GM23338 (cell line): ENCODE results near the gene ANO10. TPM values are rescaled to one million over a fixed set of nuclear protein-coding genes. Genes with fewer than 3 reads are reported as not detected.

Source experiments
- ATAC-seq: fragments of 200-7000 bp; cut with Tn5 transposase; 3 replicates; pipeline ENCODE4 v1.9.1; 2020
- DNase-seq: peaks from one replicate; pipeline ENCODE4 v3.0.0-alpha.2; 2015; ENCODE audit warnings: low spot score
- H2AFZ ChIP-seq: fragments of 200-600 bp; sonication (generic); 2 replicates; pipeline ENCODE4 v1.8.0; 2016; ENCODE audit warnings: antibody characterized with exemption, mild to moderate bottlenecking, moderate library complexity
- H3F3A ChIP-seq: fragments of 200-600 bp; sonication (generic); replicated peaks from 2 replicates; pipeline ENCODE4 v1.8.0; 2017; ENCODE audit warnings: antibody characterized with exemption, mixed run types, low read depth
- H3K27ac ChIP-seq: fragments of 200-600 bp; sonication (generic); 2 replicates; pipeline ENCODE4 v1.6.1; 2016; ENCODE audit warnings: low read depth
- H3K27me3 ChIP-seq: fragments of 200-600 bp; sonication (generic); 2 replicates; pipeline ENCODE4 v1.8.0; 2016; ENCODE audit warnings: mild to moderate bottlenecking, mixed run types, moderate library complexity; ENCODE audit not compliant: insufficient read depth
- H3K36me3 ChIP-seq: fragments of 200-600 bp; sonication (generic); 2 replicates; pipeline ENCODE4 v1.8.0; 2016; ENCODE audit warnings: mild to moderate bottlenecking; ENCODE audit not compliant: insufficient read depth
- H3K4me1 ChIP-seq: fragments of 200-600 bp; sonication (generic); 2 replicates; pipeline ENCODE4 v1.8.0; 2016; ENCODE audit warnings: mild to moderate bottlenecking, moderate library complexity; ENCODE audit not compliant: insufficient read depth
- H3K4me2 ChIP-seq: fragments of 200-600 bp; sonication (generic); 2 replicates; pipeline ENCODE4 v1.7.1; 2017; ENCODE audit warnings: mixed run types
- H3K4me3 ChIP-seq: fragments of 200-600 bp; sonication (generic); 2 replicates; pipeline ENCODE4 v1.6.1; 2016; ENCODE audit warnings: mixed run types
- H3K79me2 ChIP-seq: fragments of 200-600 bp; sonication (generic); replicated peaks from 2 replicates; pipeline ENCODE4 v1.8.0; 2017; ENCODE audit warnings: mild to moderate bottlenecking; ENCODE audit not compliant: insufficient read depth
- H3K9me2 ChIP-seq: fragments of 200-600 bp; sonication (generic); 2 replicates; pipeline ENCODE4 v1.8.0; 2017; ENCODE audit not compliant: insufficient read depth
- H4K20me1 ChIP-seq: fragments of 200-600 bp; sonication (generic); replicated peaks from 2 replicates; pipeline ENCODE4 v1.8.0; 2017; ENCODE audit warnings: mild to moderate bottlenecking; ENCODE audit not compliant: insufficient read depth
- H3K27ac Mint-ChIP-seq: 2 replicates; pipeline ENCODE4 v1.8.0; 2020; ENCODE audit warnings: inconsistent platforms, mild to moderate bottlenecking, moderate library complexity, mixed read lengths
- H3K27me3 Mint-ChIP-seq: 3 replicates; pipeline ENCODE4 v1.8.0; 2022; ENCODE audit warnings: low read depth, mild to moderate bottlenecking, moderate library complexity, mixed read lengths, inconsistent platforms; ENCODE audit not compliant: insufficient read depth, poor library complexity
- H3K36me3 Mint-ChIP-seq: 3 replicates; pipeline ENCODE4 v1.8.0; 2021; ENCODE audit warnings: low read depth, mild to moderate bottlenecking, inconsistent platforms, moderate library complexity, mixed read lengths
- H3K4me1 Mint-ChIP-seq: 3 replicates; pipeline ENCODE4 v1.8.0; 2020; ENCODE audit warnings: mild to moderate bottlenecking, inconsistent platforms, mixed read lengths
- H3K4me3 Mint-ChIP-seq: 3 replicates; pipeline ENCODE4 v1.8.0; 2021; ENCODE audit warnings: moderate library complexity, mild to moderate bottlenecking, inconsistent platforms, mixed read lengths
- H3K9me3 Mint-ChIP-seq: 3 replicates; pipeline ENCODE4 v1.8.0; 2020; ENCODE audit warnings: moderate library complexity, mild to moderate bottlenecking, inconsistent platforms, mixed read lengths
- CREB1 ChIP-seq: fragments of 250-450 bp; sonication (Bioruptor Pico); IDR thresholded peaks from 2 replicates; pipeline ENCODE4 v1.5.0; 2020; ENCODE audit warnings: low read depth, mild to moderate bottlenecking, moderate library complexity
- EZH2 ChIP-seq: fragments of 200-600 bp; sonication (generic); IDR thresholded peaks from one replicate; pipeline ENCODE4 v1.8.0; 2017; ENCODE audit warnings: antibody characterized with exemption, mild to moderate bottlenecking, low read depth; ENCODE audit not compliant: unreplicated experiment
- NANOG ChIP-seq: IDR thresholded peaks from 2 replicates; pipeline ENCODE4 v1.6.1; 2016; ENCODE audit warnings: antibody characterized with exemption, borderline replicate concordance
- POLR2AphosphoS5 ChIP-seq: IDR thresholded peaks from 2 replicates; pipeline ENCODE4 v1.6.1; 2016; ENCODE audit warnings: antibody characterized with exemption, low read depth
- STAT1 ChIP-seq: IDR thresholded peaks from one replicate; pipeline ENCODE4 v1.6.1; 2016; ENCODE audit warnings: antibody characterized with exemption; ENCODE audit not compliant: unreplicated experiment
- ZNF114 ChIP-seq: fragments of 250-450 bp; sonication (Bioruptor Pico); IDR thresholded peaks from 2 replicates; pipeline ENCODE4 v1.5.0; 2020; ENCODE audit warnings: mild to moderate bottlenecking, moderate library complexity
- ZNF331 ChIP-seq: fragments of 250-450 bp; sonication (Bioruptor Pico); IDR thresholded peaks from 2 replicates; pipeline ENCODE4 v1.5.0; 2020; ENCODE audit warnings: low read depth, mild to moderate bottlenecking, moderate library complexity
- polyA plus RNA-seq: library from polyadenylated mRNA; unstranded; fragments of >200 nt; fragmentation: Nextera tagmentation; extraction: Ambion mirVana; gene quantifications from 2 replicates; pipeline ENCODE4 v1.2.1, GENCODE V29; 2016
- total RNA-seq: library from RNA; depleted of rRNA; stranded (reverse); fragments of >200 nt; shearing (Covaris generic); gene quantifications from 2 replicates; pipeline ENCODE4 v1.2.3, GENCODE V29; 2014
- TF ChIP-seq, protein P1 (sequence below), 2 experiments: fragments of 200-600 bp in 1 of 2; sonication (generic) in 1 of 2; conservative IDR thresholded peaks; 2 replicates each; pipeline versions ENCODE4 v1.5.1 to v1.6.1; 2016 to 2017; ENCODE audit warnings: antibody characterized with exemption in 2 of 2, low read depth in 2 of 2, mild to moderate bottlenecking in 2 of 2, moderate library complexity in 1 of 2
- TF ChIP-seq, protein P2 (sequence below): IDR thresholded peaks from 2 replicates; pipeline ENCODE4 v1.6.1; 2016; ENCODE audit warnings: antibody characterized with exemption
- TF ChIP-seq, protein P3 (sequence below): fragments of 250-450 bp; sonication (Bioruptor Pico); IDR thresholded peaks from 2 replicates; pipeline ENCODE4 v1.5.0; 2020; ENCODE audit warnings: mild to moderate bottlenecking, moderate library complexity

The ANO10 gene
- total and polyA plus RNA-seq, 2 experiments from 2014 or later: 29.2 to 48.1 TPM

DNA sequence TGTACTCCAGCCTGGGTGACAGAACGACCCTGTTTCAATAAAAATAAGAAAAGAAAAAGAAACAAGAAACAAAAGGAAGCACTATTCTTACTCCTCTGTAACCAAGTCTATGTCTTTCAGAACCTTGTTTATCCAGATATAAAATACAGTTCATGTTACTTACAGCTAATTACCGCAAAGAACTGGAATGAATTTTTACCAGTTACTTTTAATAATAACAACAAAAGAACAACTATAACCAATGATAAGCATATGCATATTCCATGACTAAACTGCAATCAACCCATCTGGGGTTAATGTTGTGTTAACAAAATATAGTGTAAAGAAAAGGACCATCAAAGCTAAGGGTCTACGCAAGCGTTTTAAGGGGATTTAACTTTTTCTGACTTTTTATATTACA, 212.3 kb downstream of the ANO10 start:
- no peak overlapping the region for H3K4me2 ChIP-seq
- H3K27me3 Mint-ChIP-seq: peaks cover 6% of the 10 kb centered on the region
- no peak overlapping the region for H3K4me3 Mint-ChIP-seq
- no peaks in the 10 kb centered on the region; the same call in 2 of the 3 replicates for H3K4me1 Mint-ChIP-seq
- DNase-seq: no peak
- H3K27ac ChIP-seq: no peak overlapping the region
- H3K79me2 ChIP-seq: no peaks in the 10 kb centered on the region
- no peak overlapping the region for H2AFZ ChIP-seq
- no peak overlapping the region for H3K27ac Mint-ChIP-seq
- H4K20me1 ChIP-seq: no peaks in the 10 kb centered on the region
- no peak for ATAC-seq
- no peaks in the 10 kb centered on the region for H3K27me3 ChIP-seq
- no peaks in the 10 kb centered on the region for H3K36me3 ChIP-seq
- H3K4me3 ChIP-seq: no peak overlapping the region
- no peaks in the 10 kb centered on the region for H3K4me1 ChIP-seq
- H3K9me3 Mint-ChIP-seq: no peaks in the 10 kb centered on the region
- TF ChIP-seq, protein P1, sequence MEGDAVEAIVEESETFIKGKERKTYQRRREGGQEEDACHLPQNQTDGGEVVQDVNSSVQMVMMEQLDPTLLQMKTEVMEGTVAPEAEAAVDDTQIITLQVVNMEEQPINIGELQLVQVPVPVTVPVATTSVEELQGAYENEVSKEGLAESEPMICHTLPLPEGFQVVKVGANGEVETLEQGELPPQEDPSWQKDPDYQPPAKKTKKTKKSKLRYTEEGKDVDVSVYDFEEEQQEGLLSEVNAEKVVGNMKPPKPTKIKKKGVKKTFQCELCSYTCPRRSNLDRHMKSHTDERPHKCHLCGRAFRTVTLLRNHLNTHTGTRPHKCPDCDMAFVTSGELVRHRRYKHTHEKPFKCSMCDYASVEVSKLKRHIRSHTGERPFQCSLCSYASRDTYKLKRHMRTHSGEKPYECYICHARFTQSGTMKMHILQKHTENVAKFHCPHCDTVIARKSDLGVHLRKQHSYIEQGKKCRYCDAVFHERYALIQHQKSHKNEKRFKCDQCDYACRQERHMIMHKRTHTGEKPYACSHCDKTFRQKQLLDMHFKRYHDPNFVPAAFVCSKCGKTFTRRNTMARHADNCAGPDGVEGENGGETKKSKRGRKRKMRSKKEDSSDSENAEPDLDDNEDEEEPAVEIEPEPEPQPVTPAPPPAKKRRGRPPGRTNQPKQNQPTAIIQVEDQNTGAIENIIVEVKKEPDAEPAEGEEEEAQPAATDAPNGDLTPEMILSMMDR (conservative IDR thresholded peaks at IDR 0.05; ENCODE audit: low read depth in 2 of 2): no peak
- no peak for TF ChIP-seq NANOG
- TF ChIP-seq EZH2: no peak
- no peaks in the 10 kb centered on the region for H3F3A ChIP-seq
- no peaks in the 10 kb centered on the region; the same call in 2 of the 3 replicates for H3K36me3 Mint-ChIP-seq
- H3K9me2 ChIP-seq: no peaks in the 10 kb centered on the region

DNA sequence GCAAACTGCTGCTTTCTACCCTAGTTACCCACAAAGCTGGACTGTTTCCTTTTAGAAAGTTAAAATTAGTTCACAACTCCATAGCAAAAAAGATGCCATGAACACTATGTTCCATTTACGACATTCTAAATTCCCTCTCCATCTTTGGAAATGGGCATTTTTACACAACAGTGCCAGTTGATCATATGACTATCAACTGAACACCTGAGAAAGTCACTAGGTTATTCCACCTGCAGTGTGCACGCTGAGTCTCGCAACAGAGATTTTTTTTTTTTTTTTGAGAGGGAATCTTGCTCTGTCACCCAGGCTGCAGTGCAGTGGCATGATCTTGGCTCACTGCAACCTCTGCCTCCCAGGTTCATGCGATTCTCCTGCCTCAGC, 215.2 kb downstream of the ANO10 start:
- no peaks in the 10 kb centered on the region for H3K4me1 Mint-ChIP-seq
- no peaks in the 10 kb centered on the region for H3K9me2 ChIP-seq
- DNase-seq (no peak), ATAC-seq (no peak)
- H3F3A ChIP-seq: no peaks in the 10 kb centered on the region
- H3K9me3 Mint-ChIP-seq: no peaks in the 10 kb centered on the region
- no peaks in the 10 kb centered on the region for H4K20me1 ChIP-seq
- H3K79me2 ChIP-seq: no peaks in the 10 kb centered on the region
- no peak overlapping the region for H3K27ac ChIP-seq
- H3K36me3 ChIP-seq: no peaks in the 10 kb centered on the region
- H3K36me3 Mint-ChIP-seq: no peaks in the 10 kb centered on the region; the same call in 2 of the 3 replicates
- TF ChIP-seq, protein P1 (conservative IDR thresholded peaks at IDR 0.05; ENCODE audit: low read depth in 2 of 2): no peak
- no peak for TF ChIP-seq NANOG
- TF ChIP-seq CREB1: no peak
- TF ChIP-seq, protein P2, sequence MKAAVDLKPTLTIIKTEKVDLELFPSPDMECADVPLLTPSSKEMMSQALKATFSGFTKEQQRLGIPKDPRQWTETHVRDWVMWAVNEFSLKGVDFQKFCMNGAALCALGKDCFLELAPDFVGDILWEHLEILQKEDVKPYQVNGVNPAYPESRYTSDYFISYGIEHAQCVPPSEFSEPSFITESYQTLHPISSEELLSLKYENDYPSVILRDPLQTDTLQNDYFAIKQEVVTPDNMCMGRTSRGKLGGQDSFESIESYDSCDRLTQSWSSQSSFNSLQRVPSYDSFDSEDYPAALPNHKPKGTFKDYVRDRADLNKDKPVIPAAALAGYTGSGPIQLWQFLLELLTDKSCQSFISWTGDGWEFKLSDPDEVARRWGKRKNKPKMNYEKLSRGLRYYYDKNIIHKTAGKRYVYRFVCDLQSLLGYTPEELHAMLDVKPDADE: no peak
- TF ChIP-seq, protein P3, sequence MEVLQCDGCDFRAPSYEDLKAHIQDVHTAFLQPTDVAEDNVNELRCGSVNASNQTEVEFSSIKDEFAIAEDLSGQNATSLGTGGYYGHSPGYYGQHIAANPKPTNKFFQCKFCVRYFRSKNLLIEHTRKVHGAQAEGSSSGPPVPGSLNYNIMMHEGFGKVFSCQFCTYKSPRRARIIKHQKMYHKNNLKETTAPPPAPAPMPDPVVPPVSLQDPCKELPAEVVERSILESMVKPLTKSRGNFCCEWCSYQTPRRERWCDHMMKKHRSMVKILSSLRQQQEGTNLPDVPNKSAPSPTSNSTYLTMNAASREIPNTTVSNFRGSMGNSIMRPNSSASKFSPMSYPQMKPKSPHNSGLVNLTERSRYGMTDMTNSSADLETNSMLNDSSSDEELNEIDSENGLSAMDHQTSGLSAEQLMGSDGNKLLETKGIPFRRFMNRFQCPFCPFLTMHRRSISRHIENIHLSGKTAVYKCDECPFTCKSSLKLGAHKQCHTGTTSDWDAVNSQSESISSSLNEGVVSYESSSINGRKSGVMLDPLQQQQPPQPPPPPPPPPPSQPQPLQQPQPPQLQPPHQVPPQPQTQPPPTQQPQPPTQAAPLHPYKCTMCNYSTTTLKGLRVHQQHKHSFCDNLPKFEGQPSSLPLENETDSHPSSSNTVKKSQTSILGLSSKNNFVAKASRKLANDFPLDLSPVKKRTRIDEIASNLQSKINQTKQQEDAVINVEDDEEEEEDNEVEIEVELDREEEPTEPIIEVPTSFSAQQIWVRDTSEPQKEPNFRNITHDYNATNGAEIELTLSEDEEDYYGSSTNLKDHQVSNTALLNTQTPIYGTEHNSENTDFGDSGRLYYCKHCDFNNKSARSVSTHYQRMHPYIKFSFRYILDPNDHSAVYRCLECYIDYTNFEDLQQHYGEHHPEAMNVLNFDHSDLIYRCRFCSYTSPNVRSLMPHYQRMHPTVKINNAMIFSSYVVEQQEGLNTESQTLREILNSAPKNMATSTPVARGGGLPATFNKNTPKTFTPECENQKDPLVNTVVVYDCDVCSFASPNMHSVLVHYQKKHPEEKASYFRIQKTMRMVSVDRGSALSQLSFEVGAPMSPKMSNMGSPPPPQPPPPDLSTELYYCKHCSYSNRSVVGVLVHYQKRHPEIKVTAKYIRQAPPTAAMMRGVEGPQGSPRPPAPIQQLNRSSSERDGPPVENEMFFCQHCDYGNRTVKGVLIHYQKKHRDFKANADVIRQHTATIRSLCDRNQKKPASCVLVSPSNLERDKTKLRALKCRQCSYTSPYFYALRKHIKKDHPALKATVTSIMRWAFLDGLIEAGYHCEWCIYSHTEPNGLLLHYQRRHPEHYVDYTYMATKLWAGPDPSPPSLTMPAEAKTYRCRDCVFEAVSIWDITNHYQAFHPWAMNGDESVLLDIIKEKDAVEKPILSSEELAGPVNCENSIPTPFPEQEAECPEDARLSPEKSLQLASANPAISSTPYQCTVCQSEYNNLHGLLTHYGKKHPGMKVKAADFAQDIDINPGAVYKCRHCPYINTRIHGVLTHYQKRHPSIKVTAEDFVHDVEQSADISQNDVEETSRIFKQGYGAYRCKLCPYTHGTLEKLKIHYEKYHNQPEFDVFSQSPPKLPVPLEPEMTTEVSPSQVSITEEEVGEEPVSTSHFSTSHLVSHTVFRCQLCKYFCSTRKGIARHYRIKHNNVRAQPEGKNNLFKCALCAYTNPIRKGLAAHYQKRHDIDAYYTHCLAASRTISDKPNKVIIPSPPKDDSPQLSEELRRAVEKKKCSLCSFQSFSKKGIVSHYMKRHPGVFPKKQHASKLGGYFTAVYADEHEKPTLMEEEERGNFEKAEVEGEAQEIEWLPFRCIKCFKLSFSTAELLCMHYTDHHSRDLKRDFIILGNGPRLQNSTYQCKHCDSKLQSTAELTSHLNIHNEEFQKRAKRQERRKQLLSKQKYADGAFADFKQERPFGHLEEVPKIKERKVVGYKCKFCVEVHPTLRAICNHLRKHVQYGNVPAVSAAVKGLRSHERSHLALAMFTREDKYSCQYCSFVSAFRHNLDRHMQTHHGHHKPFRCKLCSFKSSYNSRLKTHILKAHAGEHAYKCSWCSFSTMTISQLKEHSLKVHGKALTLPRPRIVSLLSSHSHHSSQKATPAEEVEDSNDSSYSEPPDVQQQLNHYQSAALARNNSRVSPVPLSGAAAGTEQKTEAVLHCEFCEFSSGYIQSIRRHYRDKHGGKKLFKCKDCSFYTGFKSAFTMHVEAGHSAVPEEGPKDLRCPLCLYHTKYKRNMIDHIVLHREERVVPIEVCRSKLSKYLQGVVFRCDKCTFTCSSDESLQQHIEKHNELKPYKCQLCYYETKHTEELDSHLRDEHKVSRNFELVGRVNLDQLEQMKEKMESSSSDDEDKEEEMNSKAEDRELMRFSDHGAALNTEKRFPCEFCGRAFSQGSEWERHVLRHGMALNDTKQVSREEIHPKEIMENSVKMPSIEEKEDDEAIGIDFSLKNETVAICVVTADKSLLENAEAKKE: no peak
- no peak for TF ChIP-seq STAT1
- TF ChIP-seq ZNF114 (CRISPR knock-in tag): no peak
- no peak for TF ChIP-seq EZH2
- no peak for TF ChIP-seq ZNF331
- TF ChIP-seq POLR2AphosphoS5: no peak
- H3K4me3 ChIP-seq: no peak overlapping the region
- H3K4me2 ChIP-seq: no peak overlapping the region
- no peaks in the 10 kb centered on the region for H3K4me1 ChIP-seq
- no peaks in the 10 kb centered on the region for H3K27me3 ChIP-seq
- no peak overlapping the region for H3K27ac Mint-ChIP-seq
- no peaks in the 10 kb centered on the region for H3K27me3 Mint-ChIP-seq
- no peak overlapping the region for H2AFZ ChIP-seq
- H3K4me3 Mint-ChIP-seq: no peak overlapping the region
